Epithelial cell of umbilical artery (primary cell): ENCODE results near the gene HOXA10. TPM values are rescaled to one million over a fixed set of nuclear protein-coding genes. Genes with fewer than 3 reads are reported as not detected.

Experiments used
- total RNA-seq: library from RNA; depleted of rRNA; stranded (reverse); fragments of >200 nt; gene quantifications from 2 replicates; pipeline ENCODE4 v1.2.3, GENCODE V29; 2014

Gene HOXA10
- 17.9 and 20.1 TPM in 2 replicates for total RNA-seq

DNA sequence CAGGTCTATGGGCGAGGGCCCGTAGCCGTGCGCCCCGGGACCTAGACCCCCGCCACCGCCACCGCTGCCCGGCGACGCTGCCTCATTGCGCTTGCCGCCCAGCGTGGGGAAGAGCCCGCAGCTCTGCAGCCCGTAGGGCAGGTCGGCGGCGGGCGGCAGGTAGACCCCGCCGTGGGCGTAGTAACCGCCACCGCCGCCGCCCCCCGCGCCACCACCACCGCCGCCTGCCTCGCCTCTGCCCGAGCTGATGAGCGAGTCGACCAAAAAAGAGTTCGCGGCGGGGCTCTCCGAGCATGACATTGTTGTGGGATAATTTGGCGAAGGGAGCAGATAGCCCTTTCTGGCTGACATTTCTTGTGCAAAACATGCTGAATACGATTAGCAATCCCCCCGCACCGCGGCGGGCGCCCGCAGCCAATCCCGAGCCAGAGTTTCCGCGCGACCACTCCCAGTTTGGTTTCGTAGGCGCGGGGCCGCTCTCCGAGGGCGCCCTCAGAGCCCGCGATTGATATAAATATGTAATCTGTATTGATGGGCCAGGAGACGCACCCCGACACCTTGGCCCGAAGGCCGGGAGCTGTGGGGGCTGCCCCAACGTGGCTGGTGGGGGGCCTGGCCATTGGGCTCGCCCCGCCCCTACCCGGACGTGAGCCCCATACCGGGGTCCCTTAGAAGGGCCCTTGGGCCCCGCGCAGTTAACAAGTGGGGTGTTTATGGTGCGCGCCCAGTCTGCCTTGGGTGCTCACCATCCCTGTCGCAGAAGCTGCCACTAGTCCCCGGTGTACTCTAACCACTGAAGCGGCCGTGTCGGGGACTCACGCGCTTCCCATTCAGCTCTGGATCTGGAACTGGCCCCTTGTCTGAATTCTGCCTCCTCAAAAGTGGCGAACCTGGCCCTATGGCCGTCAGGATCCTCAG, at the start of gene HOXA10:
Gene HOXA10, minus strand, starts transcription at position 365 of the 918 bp plus-strand sequence. Its CDS starts 14 bp downstream, at position 351.

DNA sequence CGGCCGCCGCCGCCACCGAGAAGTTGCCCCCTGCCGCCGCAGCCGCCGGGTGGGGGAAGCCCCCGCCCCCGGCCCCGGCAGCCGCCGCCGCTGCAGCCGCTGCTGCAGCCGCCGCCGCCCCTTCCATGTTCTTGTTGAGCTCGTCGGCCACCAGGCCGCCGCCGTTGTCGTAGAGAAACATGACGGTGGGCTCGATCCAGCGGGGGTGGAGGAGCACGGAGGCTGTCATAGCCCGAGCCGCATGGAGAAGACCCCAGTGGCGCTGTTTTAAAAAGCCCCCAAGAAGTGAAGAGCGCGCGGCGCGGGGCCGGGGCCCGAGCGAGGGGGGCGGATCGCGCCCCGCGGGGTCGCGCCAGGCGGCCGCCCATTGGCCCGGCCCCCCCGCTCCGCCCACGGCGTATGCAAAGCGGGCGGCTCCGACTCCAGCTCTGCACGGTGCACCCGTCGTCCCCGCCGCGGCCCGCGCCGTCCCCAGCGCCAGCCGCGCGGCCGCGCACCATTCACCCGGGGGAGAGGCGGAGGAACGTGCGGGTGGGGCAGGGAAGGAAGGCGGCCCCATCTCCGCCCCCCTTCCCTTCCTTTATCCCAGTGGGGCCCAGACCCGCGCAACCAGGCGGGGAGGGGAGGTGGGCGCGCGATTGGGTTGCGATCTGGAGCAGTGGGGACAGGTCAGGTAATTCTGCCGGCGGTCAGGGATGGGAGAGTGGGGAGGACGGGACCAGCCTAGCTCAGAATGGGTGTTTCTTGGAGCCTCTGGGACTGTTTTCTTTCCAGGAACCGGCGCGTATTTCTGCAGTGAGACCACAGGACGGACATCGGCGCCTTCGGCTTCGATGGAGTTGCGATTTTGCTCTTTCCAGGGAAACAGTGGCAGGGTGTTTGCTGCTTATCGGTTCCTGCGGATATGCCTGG, 26.0 kb upstream of the HOXA10 start, which contains the start of gene HOXA13:
Gene HOXA13, minus strand, starts transcription at position 243 of the 912 bp plus-strand sequence. Its CDS starts 14 bp downstream, at position 229.

DNA sequence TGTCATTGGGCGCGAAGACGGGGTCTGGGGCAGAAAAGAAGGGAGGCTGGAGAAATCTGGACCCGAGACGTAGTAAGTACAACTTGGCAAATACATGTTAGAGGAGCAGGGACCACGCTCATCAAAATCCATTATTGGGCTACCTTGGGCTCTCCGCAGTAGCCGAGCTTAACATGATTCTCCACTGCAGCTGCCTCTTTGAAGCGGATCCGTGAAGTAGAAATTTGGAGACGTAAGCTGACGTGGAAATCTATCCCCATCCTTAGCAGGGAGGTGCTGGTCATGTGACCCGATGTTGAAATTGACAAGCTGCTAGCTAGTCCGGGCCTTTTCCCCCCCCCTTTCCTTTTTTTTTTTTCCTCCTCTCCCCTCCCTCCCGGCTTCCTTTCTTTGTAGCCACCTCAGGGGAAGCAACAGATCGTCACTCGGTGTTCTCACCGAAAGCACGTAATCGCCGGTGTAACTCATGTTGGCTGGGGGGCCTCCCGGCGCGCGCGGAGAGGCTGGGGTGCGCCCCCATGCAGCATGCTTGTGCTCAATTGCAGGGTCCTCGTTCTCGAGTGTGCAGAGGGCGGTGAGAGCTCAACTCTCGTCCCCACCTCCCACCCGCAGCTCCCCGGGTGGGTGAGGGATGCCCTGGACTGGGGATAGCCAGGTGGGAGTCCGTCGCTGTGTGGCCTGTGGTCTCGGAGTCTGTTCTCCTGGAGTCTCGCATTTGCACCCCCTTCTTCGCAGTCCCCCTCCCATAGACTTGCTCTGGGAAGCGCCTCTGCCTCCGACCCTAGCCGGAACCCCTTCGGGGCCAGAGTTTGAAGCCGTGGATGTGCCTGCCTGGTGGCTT, 11.1 kb upstream of the HOXA10 start, which contains the start of gene HOXA11:
Gene HOXA11, minus strand, starts transcription at position 220 of the 841 bp plus-strand sequence. Its CDS starts 88 bp downstream, at position 132.

DNA sequence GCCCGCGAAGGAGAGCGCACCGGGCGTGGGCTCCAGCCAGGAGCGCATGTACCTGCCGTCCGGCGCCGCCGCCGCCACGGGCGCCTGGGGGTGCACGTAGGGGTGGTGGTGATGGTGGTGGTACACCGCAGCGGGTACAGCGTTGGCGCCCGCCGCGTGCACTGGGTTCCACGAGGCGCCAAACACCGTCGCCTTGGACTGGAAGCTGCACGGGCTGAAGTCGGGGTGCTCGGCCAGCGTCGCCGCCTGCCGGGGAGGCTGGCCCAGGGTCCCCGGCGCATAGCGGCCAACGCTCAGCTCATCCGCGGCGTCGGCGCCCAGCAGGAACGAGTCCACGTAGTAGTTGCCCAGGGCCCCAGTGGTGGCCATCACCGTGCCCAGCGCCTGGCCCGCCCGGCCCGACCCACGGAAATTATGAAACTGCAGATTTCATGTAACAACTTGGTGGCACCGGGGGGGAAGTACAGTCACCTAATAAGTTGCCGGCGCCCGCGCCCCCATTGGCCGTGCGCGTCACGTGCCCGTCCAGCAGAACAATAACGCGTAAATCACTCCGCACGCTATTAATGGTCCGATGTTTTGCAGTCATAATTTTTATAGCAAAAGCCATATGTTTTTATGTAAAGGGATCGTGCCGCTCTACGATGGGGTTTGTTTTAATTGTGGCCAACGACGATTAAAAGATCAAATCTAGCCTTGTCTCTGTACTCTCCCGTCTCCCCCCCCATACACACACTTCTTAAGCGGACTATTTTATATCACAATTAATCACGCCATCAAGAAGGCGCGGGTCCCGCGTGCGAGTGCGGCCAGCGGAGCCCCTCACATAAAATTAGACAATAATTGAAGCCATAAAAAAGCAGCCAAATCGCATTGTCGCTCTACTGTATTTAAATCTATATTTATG, 8.8 kb downstream of the HOXA10 start, which contains the start of gene HOXA9:
Gene HOXA9, minus strand, starts transcription at position 449 of the 907 bp plus-strand sequence. Its CDS starts 80 bp downstream, at position 369.

DNA sequence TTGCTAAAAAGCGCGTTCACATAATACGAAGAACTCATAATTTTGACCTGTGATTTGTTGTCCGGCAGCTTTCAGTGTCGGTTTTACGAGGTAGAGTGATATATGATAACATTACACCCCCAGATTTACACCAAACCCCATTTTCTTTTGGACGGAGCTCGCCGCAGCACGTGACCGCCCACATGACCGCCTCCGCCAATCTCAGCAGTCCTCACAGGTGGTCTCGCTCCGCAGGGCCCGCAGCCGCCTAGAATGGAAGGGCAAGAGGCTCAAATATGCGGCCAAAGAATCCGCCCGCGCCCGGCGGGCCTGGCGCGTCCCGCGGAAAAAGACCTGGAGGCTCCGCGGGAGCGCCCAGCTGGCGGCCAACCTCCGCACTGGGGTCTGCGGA, 17.6 kb downstream of the HOXA10 start, which contains the start of gene HOXA7:
Gene HOXA7, minus strand, starts transcription at position 168 of the 391 bp plus-strand sequence. Its CDS starts 130 bp downstream, at position 38.

DNA sequence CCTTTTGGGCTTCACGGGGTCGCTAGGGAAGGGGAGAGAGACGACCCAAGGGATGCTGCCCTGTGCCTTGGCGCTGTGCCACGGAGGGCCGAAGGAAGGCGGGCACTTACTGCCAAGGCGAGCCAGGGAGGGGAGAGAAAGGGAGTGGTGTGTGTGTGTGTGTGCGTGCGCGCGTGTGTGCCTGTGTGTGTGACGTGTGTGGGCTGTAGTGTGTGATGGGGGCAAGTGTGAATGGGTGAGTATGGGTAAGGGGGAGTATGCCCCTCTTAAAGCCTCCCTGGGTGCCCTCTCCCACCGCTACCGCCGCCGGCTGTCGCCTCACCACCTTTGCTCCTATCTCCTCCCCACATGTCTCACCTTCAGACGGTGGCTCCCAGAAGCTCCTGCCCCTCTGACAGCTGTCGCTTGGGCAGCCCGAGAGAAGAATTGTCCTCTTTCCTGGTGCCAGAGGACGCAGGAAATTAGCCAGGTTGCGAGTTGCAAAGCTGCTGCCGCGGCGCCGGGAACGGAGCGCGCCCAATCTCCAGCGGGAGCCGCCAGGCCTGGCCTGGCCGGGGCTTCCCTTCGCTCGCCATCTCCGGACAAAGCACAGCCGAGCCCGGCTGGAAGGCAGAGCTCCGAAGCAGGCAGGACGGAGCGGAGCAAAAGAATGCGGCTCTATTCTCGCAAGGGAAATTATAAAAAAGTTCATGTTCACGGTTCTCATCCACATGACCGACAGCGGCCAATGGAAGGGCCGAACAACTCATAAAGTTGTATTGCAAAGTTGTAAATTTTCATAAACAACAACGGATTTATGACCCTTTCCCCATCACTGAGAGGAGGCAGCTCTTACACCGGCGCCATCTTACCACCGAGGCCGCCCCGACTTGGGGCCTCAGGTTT, 21.9 kb downstream of the HOXA10 start, which contains the start of gene HOXA3:
Gene HOXA3, minus strand, starts transcription at position 653 of the 885 bp plus-strand sequence. CDS start 41,943 bp downstream, outside the sequence.

DNA sequence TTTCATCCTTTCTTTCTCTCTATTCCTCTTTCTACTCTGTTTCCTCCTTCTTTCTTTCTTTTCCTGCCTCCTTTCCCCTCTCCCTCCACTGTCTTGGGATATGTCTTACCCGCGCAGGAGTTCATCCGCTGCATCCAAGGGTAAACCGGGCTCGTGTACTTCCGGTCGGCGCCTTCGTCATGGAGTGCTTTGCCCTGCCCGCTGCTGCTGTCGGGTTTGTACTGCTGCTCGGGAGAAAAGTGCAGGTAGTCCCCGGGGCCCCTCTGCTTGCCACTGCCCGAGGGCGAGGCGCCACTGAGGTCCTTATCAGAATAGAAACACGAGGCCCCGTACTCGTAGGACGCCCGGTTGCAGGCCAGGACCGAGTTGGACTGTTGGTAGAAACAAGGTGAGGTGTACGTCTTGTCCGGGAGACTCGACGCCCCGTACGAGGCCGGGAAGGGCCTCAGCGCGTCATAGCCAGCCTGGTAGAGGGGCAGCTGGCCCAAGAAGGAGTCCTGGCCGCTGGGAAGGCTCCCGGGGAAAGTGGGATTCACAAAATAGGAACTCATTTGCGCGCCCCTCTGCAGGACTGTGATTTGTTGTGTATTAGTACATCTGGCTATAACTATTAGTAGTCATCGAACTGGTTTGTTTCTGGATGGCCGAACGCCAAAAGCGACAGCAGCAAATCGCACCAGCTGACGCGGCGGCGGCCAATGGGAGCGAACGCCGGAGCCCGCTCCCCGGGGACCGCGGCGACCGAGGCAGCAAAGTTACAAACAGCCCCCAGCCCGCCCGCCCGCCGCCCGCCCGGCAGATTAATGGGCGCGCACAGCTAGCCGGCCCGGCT, 26.7 kb downstream of the HOXA10 start, which contains the start of gene HOXA6:
Gene HOXA6, minus strand, starts transcription at position 576 of the 832 bp plus-strand sequence. Its CDS starts 25 bp downstream, at position 551.

DNA sequence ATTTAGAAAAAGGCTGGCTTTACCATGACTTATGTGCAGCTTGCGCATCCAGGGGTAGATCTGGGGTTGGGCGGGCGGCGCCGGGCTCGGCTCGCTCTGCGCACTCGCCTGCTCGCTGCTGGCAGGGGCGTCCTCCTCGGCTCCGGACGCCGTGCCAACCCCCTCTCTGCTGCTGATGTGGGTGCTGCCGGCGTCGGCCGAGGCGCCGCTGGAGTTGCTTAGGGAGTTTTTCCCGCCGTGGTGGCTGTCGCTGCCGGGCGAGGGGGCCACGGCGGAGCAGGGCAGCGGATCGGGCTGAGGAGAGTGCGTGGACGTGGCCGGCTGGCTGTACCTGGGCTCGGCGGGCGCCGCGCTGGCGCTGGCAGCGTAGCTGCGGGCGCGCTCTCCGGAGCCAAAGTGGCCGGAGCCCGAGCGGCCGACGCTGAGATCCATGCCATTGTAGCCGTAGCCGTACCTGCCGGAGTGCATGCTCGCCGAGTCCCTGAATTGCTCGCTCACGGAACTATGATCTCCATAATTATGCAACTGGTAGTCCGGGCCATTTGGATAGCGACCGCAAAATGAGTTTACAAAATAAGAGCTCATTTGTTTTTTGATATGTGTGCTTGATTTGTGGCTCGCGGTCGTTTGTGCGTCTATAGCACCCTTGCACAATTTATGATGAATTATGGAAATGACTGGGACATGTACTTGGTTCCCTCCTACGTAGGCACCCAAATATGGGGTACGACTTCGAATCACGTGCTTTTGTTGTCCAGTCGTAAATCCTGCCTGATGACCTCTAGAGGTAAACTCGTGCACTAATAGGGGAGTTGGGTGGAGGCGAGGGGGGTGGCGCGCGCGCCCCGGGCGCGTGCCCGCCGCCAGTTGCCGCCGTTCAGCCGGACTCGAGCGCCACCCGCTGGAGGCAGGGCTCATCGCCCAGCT, 30.8 kb downstream of the HOXA10 start, which contains the start of gene HOXA5:
Gene HOXA5, minus strand, starts transcription at position 659 of the 927 bp plus-strand sequence. Its CDS starts 74 bp downstream, at position 585.

DNA sequence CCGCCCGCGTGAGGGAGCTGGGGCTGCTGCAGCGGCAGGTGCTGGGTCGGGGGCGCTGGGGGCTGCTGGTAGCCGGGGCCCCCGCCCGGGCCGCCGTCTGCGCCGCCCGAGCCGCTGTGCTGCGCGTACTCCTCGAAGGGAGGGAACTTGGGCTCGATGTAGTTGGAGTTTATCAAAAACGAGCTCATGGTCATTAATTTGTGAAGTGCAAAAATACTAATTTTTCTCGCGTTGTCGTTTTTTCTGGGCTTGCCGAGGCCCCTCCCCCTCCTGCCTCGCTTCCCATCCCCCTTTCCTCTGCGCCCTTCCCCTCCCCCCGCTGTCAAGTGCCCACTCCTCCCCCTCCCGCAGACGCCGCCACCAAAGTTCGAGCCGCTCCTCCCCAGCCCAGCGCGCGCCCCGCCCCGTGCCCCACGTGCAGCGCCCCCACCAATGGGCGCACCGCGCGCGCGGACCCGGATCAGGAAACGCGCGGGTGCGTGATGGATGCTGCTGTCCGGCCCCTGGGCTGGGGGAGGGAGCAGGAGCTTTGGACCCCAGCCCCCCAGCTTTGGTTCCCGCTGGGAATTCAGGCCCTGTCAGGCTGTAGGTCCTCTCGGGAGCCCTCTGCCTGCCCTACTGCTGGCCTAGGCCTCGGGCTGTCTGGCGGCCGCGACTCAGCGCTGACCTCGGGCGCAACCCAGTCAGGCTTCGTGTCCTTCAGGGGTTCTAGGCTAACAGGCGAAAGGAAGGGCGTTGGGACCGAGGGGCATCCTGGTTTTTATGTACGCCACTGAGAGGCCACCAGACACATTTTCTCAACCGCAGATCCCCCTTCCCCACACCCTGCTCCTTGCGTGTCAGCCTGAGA, 43.4 kb downstream of the HOXA10 start, which contains the start of gene HOXA4:
Gene HOXA4, minus strand, starts transcription at position 218 of the 850 bp plus-strand sequence. Its CDS starts 24 bp downstream, at position 194.

Other genes with a start within 250 kb of the HOXA10 start
- 0.30 and 0.32 TPM in 2 replicates for gene HOXA1, start 78.3 kb downstream of the HOXA10 start, total RNA-seq
- gene HOXA2, start 71.6 kb downstream of the HOXA10 start, total RNA-seq, result under 0.01 and 0.15 TPM in 2 replicates
- 0.30 and 0.32 TPM in 2 replicates for gene HOXA4, start 43.6 kb downstream of the HOXA10 start, total RNA-seq
- 4.2 and 9.6 TPM in 2 replicates for gene HOXA5, start 30.6 kb downstream of the HOXA10 start, total RNA-seq
- gene HOXA6, start 26.5 kb downstream of the HOXA10 start, total RNA-seq, result 2.6 and 2.9 TPM in 2 replicates
- 1.4 and 3.6 TPM in 2 replicates for gene HOXA3, start 21.7 kb downstream of the HOXA10 start, total RNA-seq
- gene HOXA7, start 17.6 kb downstream of the HOXA10 start, total RNA-seq, result 1.4 and 1.9 TPM in 2 replicates
- gene HOXA9, start 8.8 kb downstream of the HOXA10 start, total RNA-seq, result 28.9 and 31.8 TPM in 2 replicates
- gene HOXA11, start 10.9 kb upstream of the HOXA10 start, total RNA-seq, result 8.1 and 10.3 TPM in 2 replicates
- 0.65 and 2.1 TPM in 2 replicates for gene HOXA13, start 25.8 kb upstream of the HOXA10 start, total RNA-seq
- not detected in 2 replicates for gene EVX1, start 68.5 kb upstream of the HOXA10 start, total RNA-seq